GM21717 (cell line): Measurements from ENCODE around the gene RBM6.
"Not testable (repeated sequence)": the region's sequence is repeated elsewhere in the genome, so short reads cannot be mapped to it uniquely, and the experiment has no call there.

ENCODE experiments used
- ATAC-seq: cut with Tn5 transposase; IDR thresholded peaks from one replicate; pipeline ENCODE4 v1.9.1; 2021; ENCODE audit warnings: mild to moderate bottlenecking, moderate library complexity; ENCODE audit not compliant: unreplicated experiment

RBM6 gene

DNA sequence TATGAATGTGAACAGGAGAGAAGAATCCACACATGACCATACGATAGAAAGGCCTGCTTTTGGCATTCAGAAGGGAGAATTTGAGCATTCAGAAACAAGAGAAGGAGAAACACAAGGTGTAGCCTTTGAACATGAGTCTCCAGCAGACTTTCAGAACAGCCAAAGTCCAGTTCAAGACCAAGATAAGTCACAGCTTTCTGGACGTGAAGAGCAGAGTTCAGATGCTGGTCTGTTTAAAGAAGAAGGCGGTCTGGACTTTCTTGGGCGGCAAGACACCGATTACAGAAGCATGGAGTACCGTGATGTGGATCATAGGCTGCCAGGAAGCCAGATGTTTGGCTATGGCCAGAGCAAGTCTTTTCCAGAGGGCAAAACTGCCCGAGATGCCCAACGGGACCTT lies 28.4 kb downstream of the RBM6 start:
- no peak for ATAC-seq

DNA sequence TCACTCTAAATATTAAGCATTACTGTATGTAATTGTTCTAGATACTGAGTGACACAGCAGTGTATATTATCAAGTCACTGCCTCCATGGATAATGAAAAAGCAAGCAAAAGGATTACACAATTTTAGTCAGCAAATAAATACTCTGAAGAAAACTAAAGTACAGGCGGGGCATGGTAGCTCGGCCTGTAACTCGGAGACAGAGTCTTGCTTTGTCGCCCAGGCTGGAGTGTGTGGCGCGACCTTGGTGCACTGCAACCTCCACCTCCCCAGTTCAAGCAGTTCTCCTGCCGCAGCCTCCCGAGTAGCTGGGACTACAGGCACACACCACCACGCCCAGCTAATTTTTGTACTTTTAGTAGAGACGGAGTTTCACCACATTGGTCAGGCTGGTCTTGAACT lies 32.7 kb downstream of the RBM6 start:
- no peak for ATAC-seq

DNA sequence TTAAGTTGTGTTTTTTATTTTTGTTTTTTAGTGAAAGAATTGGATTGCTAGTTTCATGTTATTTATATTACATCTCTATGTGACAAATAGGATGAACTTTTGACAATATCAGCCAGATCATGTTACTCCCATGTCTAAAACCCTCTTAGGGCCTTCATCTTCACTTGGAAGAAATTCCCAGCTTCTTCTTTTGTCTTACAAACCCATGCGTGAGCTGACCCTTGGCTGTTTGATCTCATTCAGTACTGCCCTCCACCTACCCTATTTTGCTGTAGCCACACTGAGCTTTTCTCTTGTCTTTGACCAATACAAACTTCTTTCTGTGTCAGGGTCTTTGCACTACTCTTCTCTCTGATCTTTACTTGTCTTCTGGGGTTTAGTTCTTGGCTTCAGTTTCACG lies 37.0 kb downstream of the RBM6 start:
- ATAC-seq: no peak

DNA sequence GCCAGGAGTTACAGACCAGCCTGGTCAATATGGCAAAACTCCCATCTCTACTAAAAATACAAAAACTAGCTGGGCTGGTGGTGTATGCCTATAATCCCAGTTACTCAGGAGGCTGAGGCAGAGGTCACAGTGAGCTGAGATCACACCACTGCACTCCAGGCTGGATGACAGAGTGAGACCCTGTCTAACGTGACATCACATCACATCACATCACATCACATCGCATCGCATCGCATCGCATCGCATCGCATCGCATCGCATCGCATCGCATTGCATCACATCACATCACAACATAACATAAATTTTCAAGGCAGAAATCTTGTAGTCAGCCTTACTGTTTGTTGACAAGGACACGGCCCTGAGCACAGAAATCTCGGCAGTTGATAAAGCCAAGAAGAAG lies 44.4 kb downstream of the RBM6 start:
- ATAC-seq: no peak

DNA sequence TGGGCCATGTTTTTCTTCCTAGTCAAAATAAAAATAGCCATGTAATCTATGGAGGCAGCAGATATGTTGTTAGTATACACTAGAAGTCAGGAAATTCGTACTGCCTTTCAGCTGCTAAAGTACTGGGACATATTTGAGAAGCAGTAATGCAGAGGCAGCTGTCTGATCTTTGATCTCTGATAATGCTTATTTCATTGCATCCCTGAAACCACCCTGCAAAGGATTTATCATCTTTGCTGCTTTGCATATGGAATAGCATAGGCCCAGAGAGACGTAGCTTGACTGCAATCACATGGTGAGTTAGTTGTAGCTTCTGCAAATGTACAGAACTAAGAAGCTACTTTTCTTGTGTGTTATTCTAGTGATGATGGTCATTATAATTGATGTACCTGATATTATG lies 52.4 kb downstream of the RBM6 start:
- ATAC-seq: no peak

DNA sequence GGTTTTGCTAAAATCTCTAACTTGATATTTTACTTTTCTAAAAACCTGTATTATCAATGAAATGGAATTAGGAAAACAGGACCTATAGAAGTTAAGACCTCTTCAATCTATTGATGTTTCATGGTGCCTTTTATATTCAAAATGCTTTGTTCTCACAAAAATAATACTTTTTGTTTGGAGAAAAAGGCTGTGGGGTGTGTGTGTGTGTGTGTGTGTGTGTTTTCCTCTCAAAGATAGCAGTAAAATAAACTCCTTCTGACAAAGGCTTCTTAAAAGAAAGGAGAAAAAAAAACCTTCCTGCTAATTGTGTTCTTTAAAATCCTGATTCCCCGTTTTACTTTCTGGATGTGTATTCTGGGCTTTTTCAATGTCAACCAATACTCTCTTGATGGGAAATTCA lies 54.5 kb downstream of the RBM6 start:
- ATAC-seq: no peak

DNA sequence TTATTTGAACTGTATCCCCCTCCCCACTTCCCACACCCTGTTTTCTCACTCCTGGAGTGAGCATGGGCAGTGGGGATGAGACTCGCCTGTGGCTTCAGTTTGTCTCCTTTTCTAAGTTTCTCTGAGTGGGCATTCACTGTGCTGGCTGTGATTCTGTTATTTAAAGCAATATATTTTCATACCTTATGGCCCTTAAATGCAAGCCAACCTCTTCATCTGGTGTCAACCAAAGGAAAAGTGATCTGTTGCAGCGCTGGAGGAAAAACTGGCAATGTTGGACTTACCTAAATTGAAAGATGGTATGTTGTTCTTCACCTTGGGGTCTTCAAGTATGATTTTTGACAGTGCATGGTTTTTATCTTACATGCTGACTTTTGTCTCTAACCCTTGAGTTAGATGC lies 56.1 kb downstream of the RBM6 start:
- no peak for ATAC-seq

DNA sequence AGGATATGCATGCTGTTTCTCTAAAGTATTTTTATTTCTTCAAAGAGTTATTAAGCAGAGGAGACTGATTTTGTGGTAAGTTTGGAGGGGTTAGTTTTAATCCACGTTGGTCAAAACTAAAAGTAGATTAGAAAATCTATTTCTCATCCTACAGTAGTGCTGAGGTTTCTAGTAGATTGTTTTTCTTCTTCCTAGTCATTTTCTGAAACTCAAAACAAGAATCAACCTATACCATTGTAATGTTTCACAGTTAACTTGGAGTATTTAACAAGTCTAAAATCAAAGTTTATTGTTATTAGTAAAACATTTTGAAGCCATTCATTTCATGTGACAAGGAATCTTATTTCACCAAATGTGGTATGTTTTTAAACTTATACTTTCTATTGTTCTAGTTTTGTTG lies 57.9 kb downstream of the RBM6 start:
- ATAC-seq: no peak

DNA sequence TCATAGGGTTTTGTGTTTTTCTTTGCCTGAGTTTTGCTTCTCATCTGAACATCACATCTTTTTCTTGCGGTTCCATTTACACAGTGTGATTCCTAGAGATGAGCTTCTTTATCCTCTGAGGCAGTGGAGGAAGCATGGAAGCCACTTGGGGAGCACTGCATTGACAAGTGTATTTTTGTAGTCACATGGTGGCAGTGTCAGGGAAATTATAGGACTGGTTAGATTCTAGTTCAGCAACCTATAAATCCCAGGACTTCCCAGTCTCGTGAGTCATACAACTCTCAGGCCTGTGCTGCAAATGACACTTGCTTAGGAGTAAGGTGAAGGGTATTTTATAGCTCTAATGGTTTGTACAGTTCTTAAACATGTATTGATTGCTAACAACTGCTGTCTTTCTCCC lies 58.4 kb downstream of the RBM6 start:
- ATAC-seq: no peak

DNA sequence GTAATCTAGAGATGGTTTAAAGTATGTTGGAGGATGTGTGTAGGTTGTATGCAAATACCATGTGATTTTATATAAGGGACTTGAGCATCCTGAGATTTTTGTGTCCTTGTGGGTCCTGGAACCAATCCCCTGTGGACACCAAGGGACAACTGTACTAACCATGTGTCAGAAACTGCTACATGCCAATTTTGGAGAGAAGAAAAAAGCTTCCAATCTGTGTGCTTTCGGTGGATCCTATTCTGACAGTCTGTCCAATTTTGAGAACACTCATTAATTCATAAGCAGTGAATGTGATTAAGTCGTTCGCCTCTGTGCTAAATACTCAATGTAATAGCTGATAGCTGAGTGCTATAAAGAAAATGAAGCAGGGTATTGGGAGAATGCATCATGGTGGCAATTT lies 61.6 kb downstream of the RBM6 start:
- no peak for ATAC-seq

DNA sequence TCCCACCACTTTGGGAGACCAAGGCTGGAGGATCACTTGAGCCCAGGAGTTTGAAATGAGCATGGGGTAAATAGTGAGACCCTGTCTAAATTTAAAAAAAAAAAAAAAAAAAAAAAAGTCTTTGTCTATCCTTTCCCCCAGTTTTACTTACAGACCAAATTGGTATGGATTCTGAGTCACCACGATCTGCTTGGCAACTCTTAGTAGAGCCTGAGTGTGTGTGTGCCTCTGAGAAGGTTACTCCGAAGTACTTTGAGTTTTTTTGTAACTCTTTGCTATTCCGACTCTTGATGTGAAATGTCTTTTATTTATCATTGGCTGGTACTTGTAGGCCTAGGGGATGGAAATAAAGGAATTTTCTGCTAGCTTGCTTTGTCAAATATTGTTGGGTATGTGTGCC lies 63.3 kb downstream of the RBM6 start:
- no peak for ATAC-seq

DNA sequence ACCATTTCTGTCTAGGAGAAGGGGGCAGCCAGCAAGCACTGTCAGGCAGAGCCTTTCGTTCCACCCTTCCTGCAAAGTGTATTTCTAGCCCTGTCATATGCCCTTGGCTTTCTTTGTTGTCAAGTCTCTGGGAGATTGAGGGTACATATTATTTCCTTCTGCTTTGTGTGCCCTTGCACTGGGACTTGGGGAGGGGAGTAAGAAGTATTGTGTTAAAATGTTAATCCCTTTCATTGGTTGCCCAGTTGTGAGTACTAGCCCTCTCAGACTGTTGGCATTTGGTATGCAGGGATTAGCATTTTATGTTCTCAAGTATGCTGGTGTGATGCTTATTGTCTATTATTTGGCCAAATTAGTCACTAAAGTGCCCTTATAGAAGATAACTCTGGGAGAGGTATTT lies 63.9 kb downstream of the RBM6 start:
- ATAC-seq: no peak

DNA sequence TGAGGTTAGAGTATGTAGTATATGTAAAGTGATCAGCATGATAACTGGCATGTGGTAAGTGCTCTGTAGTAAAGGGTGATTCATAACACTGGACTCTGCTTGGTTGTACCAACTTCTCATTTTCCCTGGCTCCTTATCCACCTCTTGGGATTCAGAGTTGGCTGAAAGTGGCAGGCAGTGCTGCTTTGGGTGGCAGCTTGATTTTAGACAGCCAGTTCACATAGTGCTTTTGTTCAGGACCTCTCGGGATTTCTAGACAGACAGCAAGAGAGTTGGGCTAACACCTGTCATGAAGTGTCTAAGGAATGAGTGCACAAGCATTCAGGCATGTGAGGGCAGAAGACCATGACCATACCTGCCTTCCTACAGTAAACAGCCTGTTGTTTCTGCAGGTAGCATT lies 69.0 kb downstream of the RBM6 start:
- ATAC-seq: no peak

DNA sequence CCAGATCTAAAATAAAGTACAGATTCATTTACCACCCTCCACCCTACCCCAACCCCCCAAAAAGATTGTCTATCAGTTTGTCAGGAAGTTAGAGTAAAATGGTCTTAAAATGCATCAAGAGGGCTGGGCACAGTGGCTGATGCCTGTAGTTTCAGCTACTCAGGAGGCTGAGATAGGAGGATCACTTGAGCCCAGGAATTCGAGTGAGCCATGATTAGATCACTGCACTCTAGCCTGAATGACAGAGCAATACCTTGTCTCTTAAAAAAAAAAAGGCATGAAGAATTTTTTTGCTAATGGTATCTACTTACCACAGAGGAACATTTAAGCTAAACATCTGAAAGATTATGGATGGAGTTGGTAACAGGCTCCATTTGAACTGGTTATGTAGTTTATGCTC lies 71.0 kb downstream of the RBM6 start:
- ATAC-seq: no peak

DNA sequence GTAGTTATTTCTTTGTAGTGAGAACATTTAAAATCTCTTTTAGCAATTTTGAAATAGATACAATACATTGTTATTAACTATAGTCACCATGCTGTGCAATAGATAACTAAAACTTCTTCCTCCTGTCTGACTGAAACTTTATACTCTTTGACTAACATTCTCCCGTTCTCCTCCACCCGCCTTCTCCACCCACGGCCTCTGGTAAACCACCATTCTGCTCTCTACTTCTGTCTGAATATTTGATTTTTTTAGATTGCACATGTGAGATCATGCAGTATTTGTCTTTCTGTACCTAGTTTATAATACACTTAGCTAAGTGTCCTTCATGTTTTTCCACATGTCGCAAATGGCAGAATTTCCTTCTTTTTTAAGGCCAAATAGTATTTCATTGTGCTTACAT lies 76.0 kb downstream of the RBM6 start:
- ATAC-seq: no peak

DNA sequence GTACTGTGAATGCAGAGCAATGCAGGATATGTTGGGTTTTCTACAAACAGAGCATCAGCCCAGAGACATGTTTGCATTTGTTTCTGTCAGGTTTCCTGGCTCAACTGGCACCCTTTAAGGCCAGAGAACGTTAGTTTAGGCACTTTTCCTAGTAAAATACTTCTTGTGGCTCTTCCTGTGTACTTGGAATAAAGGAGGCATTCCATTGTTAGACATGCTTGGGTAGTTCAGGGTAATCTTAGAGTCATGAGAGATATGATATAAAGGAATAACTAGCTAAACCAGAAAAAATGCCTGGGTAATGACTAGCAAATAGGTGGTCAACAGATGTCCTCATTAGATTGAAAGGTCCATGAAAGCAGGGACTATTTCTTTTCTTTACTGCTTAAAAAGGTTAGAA lies 88.4 kb downstream of the RBM6 start:
- no peak for ATAC-seq

DNA sequence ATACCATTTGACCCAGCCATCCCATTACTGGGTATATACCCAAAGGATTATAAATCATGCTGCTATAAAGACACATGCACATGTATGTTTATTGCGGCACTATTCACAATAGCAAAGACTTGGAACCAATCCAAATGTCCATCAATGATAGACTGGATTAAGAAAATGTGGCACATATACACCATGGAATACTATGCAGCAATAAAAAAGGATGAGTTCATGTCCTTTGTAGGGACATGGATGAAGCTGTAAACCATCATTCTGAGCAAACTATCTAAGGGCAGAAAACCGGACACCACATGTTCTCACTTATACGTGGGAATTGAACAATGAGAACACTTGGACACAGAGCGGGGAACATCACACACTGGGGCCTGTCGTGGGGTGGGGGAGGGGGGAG lies 91.3 kb downstream of the RBM6 start:
- ATAC-seq: not testable (repeated sequence)

DNA sequence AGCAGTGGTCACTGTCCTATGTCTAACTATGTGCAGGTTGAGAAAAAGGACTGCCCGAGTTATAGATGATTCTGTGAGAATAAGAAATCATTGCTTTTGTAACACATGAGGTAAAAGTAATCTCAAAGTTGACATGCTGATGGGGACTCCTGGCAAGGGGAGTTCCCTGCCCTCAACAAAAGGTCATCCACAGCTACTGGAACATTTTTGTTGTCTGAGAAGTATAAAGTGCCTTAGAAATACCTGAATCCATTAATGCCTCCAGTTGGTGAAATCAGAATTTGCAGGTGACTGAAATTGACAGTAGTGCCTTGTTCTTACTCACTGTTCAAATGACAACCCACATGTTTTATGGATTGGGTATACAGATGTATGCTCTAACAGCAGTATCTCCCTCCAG lies 105.0 kb downstream of the RBM6 start:
- ATAC-seq: no peak

DNA sequence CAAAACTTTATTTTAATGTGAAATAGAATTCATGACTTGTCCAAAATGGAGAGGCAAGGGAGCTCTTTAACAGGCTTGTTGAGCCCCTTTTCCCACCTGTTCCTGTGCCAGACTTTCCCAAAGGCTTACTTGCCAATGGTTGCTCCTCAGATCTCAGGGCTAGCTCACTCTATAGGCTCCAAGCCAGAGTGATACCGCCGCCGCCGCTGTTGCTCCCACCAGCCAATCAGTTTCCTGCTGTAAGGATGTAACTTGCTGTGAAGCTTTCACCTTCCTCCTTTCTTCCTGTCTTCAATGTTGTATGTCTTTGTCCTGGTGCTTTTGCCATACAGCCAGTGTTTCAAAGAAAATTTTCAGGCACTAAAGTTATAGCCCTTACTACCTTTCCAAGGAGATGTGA lies 107.5 kb downstream of the RBM6 start:
- no peak for ATAC-seq

DNA sequence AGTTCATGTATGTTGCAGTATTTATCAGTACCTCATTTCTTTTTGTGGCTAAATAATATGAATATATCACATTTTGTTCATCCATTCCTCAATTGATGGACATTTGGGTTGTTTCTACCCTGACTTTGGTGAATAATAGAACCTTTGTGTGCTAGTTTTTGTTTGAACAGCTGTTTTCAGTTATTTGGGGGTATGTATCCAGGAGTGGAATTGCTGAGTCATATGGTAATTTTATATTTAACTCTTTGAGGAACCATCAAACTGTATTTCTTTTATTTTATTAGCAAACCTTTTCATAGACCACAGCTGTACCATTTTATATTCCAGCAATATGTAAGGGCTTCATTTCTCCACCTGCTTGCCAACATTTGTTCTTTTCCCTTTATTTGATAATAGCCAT lies 110.4 kb downstream of the RBM6 start:
- no peak for ATAC-seq

DNA sequence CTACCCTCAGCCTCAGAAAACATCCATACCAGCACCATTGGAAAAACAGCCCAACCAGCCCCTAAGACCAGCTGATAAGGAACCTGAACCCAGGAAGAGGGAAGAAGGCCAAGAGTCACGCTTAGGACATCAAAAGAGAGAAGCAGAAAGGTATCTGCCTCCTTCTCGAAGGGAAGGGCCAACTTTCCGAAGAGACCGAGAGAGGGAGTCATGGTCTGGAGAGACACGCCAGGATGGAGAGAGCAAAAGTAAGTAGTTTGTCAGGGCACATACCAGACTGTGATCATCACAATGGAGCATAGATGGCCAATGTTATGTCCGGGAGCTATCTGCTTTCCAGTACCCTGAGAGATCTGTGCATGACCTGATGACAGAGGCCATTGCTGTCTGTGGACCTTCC lies 117.8 kb downstream of the RBM6 start:
- ATAC-seq: no peak

DNA sequence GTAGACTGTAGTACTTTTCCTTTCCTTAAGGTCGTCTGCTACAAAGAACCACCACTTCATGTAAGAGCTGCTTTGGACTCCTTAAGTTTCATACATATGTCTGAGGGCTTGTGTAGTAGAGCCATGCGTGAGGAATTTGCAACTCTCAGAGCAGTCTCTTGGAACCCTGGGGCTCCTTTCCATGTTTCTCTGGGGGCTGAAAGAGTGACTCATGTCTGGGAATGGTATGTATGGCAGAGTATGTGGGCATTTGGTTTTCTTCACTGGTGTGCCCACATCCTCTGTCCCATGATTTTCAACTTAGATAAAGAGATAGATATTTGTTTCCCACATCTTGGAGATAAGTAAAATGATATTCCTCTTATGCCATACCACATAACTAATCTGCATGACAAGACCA lies 128.2 kb downstream of the RBM6 start:
- no peak for ATAC-seq

DNA sequence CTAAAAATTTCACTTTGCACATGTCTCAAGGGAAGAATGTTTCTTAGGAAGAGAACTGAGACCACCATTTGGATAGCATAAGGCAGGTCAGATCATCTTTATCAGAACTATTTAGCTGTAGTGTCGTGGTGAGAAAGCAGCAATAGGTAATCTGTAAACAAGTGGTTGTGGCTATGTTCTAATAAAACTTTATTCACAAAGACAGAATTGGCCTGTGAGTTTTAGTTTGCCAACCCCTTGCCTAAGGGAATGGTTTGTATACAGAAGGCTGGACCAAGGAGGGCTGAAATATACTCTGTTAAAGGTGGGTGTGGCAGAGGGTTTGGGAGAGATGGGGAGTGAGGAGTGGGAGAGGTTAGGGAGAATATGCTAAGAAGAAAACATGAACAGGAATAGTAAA lies 138.1 kb downstream of the RBM6 start:
- ATAC-seq: no peak

DNA sequence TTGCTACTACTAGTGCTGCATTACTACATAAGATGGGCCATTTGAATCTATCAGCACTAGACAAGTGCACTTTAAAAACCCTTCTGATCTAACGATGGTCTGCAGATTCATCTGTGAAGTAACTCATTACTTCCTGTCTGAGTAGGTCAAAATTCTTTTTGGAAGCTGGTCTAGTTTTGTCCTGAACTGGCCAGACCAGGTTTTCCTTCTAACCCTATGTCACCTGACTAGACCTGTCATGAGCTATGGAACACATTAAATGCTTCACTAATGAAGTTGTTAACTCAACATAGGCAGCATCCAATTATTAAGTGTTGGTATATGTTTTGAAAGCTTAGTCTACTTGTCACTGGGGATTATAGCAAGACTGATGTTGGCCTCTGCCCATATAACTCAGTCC lies 138.7 kb downstream of the RBM6 start:
- ATAC-seq: no peak
